ENCODE results near the gene CNPY1. TPM values are rescaled to one million over a fixed set of nuclear protein-coding genes. Genes with fewer than 3 reads are reported as not detected.

Gene CNPY1
- total RNA-seq, 1 experiment from 2014 or later, result not detected

GRCh38 chr7:155464183-155464582 lies 82.2 kb downstream of the CNPY1 start:
- Histone ChIP-seq H3K9ac (ENCODE audit: extremely low read depth, insufficient read length, low read length) (no peak overlapping the region), H2AFZ (ENCODE audit: low read length) (no peak overlapping the region), H3K14ac (ENCODE audit: insufficient read depth, low read length) (no peak overlapping the region), H3K23me2 (ENCODE audit: insufficient read length, low read depth, low read length, poor library complexity, severe bottlenecking) (peaks cover 8% of the 10 kb centered on the region), H2BK15ac (ENCODE audit: low read depth, low read length) (no peak overlapping the region), H3K79me2 (ENCODE audit: insufficient read depth, low read length) (no peaks in the 10 kb centered on the region), H3K23ac (ENCODE audit: insufficient read length, low read depth, low read length) (no peak overlapping the region), H4K20me1 (ENCODE audit: control insufficient read depth, insufficient read depth, insufficient read length) (peaks cover 4% of the 10 kb centered on the region), H3T11ph (ENCODE audit: low read length) (no peak overlapping the region), H4K91ac (ENCODE audit: insufficient read length, low read depth, low read length) (no peak overlapping the region), H2BK5ac (ENCODE audit: insufficient read length, low read length) (no peak overlapping the region), H3K4ac (ENCODE audit: low read depth, low read length) (no peak overlapping the region), H2BK120ac (ENCODE audit: low read depth, low read length, poor library complexity, severe bottlenecking) (no peak overlapping the region), H3K18ac (ENCODE audit: insufficient read length, low read depth, low read length) (no peak overlapping the region), H2BK12ac (ENCODE audit: insufficient read length, low read depth, low read length) (no peak overlapping the region), H3K4me2 (ENCODE audit: insufficient read depth, insufficient read length, low read length) (no peak overlapping the region), H3K27me3 (ENCODE audit: insufficient read depth, low read length) (peaks cover 97% of the 10 kb centered on the region), H2BK20ac (ENCODE audit: low read depth, low read length, poor library complexity, severe bottlenecking) (no peak overlapping the region), H2AK5ac (ENCODE audit: insufficient read length, low read length) (no peak overlapping the region), H4K8ac (replicated peaks; ENCODE audit: insufficient read length, low read depth, low read length) (no peak overlapping the region), H4K5ac (ENCODE audit: insufficient read length, low read depth, low read length) (no peak overlapping the region), H3K27ac (ENCODE audit: insufficient read length, low read depth, low read length) (no peak overlapping the region), H3K56ac (ENCODE audit: insufficient read length, low read depth, low read length) (no peak overlapping the region), H3K79me1 (ENCODE audit: insufficient read depth, low read depth, low read length, poor library complexity, severe bottlenecking) (no peaks in the 10 kb centered on the region), H3K9me3 (ENCODE audit: control insufficient read depth, low read depth, low read length) (no peaks in the 10 kb centered on the region), H3K4me1 (ENCODE audit: insufficient read depth, low read length) (no peaks in the 10 kb centered on the region)
- Mint-ChIP-seq H3K4me1 (peaks cover 7 to 24% of the 10 kb centered on the region in 2 experiments), H3K27me3 (ENCODE audit: low read depth) (peaks cover 100% of the 10 kb centered on the region), H3K9me3 (peaks cover 0 to 4% of the 10 kb centered on the region in 2 experiments; a peak in 3 of 5 replicates), H3K4me3 (no peak overlapping the region), H3K27ac (no peak overlapping the region), H3K36me3 (ENCODE audit: insufficient read depth in 1 of 3, low read depth in 3 of 3) (no peaks in the 10 kb centered on the region; a peak in 1 of 7 replicates)
- no peak for TF ChIP-seq CTCF (conservative IDR thresholded peaks at IDR 0.05)
- no peak for DNase-seq
- WGBS (ENCODE audit: extremely low coverage, insufficient read length, low lambda C conversion rate), result no CpG with 5 or more reads among the region's 6 CpGs

Data from H9 (cell line).